Breast epithelium (tissue), 4 donors: ENCODE measurements around the gene TNNI2. TPM values are rescaled to one million over a fixed set of nuclear protein-coding genes. Genes with fewer than 3 reads are reported as not detected.

ENCODE experiments used
- DNase-seq, 2 donors: peaks; one replicate each; pipeline ENCODE4 v3.0.0-alpha.2; 2019; ENCODE audit warnings: low spot score in 2 of 2
- H3K27ac ChIP-seq, 2 donors: fragments of 200-600 bp; sonication (generic) in 1 of 2; one replicate each; pipeline ENCODE4 v1.5.1; 2016 to 2019; ENCODE audit warnings: mild to moderate bottlenecking in 1 of 2
- H3K27me3 ChIP-seq, 2 donors: fragments of 200-600 bp; sonication (generic) in 1 of 2; one replicate each; pipeline versions ENCODE4 v1.5.1 to v1.6.0; 2017 to 2019; ENCODE audit warnings: control low read depth in 1 of 2, mild to moderate bottlenecking in 1 of 2
- H3K36me3 ChIP-seq: fragments of 200-600 bp; one replicate; pipeline ENCODE4 v1.5.1; 2019
- H3K4me1 ChIP-seq, 2 donors: fragments of 200-600 bp; sonication (generic); one replicate each; pipeline ENCODE4 v1.5.1; 2016 to 2019; ENCODE audit warnings: control low read depth in 1 of 2
- H3K4me3 ChIP-seq, 3 donors: fragments of 200-600 bp; sonication (generic); 1 replicate in 2 of 3; 2 replicates in 1 of 3; pipeline ENCODE4 v1.5.1; 2016 to 2019; ENCODE audit warnings: mild to moderate bottlenecking in 3 of 3, moderate library complexity in 2 of 3
- H3K9me3 ChIP-seq, 2 donors: fragments of 200-600 bp; sonication (generic) in 1 of 2; one replicate each; pipeline ENCODE4 v1.5.1; 2016 to 2019; ENCODE audit warnings: control low read depth in 1 of 2
- POLR2A ChIP-seq: fragments of 450-650 bp; IDR thresholded peaks from one replicate; pipeline ENCODE4 v1.6.1; 2016; ENCODE audit warnings: antibody characterized with exemption, mild to moderate bottlenecking, moderate library complexity
- POLR2AphosphoS5 ChIP-seq, 3 donors: sonication (generic); formaldehyde crosslinking; IDR thresholded peaks; one replicate each; pipeline ENCODE4 v1.6.1; 2017; ENCODE audit warnings: antibody characterized with exemption in 3 of 3
- intact Hi-C: fragments of 100-400 bp; cut with DNase I; formaldehyde crosslinking; loops from one replicate; pipeline ENCODE4 v1.15.1; 2023; ENCODE audit warnings: low total_unique reads
- total RNA-seq, 3 donors: library from RNA; depleted of rRNA; stranded (reverse); fragments of >200 nt; gene quantifications; one replicate each; pipeline ENCODE4 v1.1.0, GENCODE V29; 2016
- TF ChIP-seq, protein P1 (sequence below), 3 donors: fragments of 450-650 bp; IDR thresholded peaks; one replicate each; pipeline ENCODE4 v1.5.1; 2016 to 2017; ENCODE audit warnings: antibody characterized with exemption in 3 of 3, mild to moderate bottlenecking in 3 of 3, moderate library complexity in 3 of 3

TNNI2 gene
- total RNA-seq, 3 donors from 2014 or later, result 1.6 to 5.6 TPM; not detected in 1

- DNase-seq, result no peak
- peaks cover 10 to 33% of the 10 kb centered on the region in 2 donors for H3K4me1 ChIP-seq
- TF ChIP-seq POLR2AphosphoS5 (IDR thresholded peaks at IDR 0.05) (no peak), POLR2A (no peak)
- TF ChIP-seq, protein P1, sequence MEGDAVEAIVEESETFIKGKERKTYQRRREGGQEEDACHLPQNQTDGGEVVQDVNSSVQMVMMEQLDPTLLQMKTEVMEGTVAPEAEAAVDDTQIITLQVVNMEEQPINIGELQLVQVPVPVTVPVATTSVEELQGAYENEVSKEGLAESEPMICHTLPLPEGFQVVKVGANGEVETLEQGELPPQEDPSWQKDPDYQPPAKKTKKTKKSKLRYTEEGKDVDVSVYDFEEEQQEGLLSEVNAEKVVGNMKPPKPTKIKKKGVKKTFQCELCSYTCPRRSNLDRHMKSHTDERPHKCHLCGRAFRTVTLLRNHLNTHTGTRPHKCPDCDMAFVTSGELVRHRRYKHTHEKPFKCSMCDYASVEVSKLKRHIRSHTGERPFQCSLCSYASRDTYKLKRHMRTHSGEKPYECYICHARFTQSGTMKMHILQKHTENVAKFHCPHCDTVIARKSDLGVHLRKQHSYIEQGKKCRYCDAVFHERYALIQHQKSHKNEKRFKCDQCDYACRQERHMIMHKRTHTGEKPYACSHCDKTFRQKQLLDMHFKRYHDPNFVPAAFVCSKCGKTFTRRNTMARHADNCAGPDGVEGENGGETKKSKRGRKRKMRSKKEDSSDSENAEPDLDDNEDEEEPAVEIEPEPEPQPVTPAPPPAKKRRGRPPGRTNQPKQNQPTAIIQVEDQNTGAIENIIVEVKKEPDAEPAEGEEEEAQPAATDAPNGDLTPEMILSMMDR (IDR thresholded peaks at IDR 0.05), result no peak
- intact Hi-C loops, result loop anchor here (2.0 to 10.0 kb wide), 2 partner anchors 140 to 322 kb away; no protein-coding TSS in a partner anchor
- no peaks in the 10 kb centered on the region for H3K27me3 ChIP-seq
- H3K9me3 ChIP-seq, result no peaks in the 10 kb centered on the region
- no peaks in the 10 kb centered on the region for H3K36me3 ChIP-seq
- H3K4me3 ChIP-seq, result peak overlapping the region in 2 of 3 donors; percentile 9 to 23
- peak overlapping the region; percentile 70 to 85 for H3K27ac ChIP-seq
These were observed 5.9 kb upstream of the TNNI2 start for GRCh38 chr11:1832920-1833295.

DNA sequence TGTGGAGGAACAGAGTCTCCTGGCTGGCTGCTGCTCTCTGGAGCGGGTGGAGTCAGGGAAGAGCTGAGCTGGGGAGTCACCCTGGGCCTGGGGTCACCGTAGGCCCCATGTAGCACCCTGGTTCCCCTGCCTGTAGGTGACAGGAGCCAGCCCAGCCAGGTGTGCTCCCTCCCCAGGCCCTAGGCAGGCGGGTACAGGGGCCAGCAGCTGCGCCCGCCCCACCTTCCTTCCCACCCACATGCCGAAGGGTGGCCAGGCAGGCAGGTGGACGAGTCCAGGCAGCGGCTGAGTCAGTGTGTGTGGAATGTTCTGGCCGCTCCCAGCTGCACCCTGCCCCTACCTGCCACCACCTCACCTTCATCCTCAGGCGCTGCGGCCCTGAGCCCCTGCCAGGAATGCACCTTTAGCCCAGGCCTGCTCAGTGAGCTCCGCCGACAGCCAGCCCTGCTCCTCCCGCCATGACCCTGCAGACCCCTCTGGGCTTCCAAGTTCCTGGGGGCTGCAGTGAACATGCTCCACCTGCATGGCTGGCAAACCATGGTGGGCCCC lies 4.6 kb upstream of the TNNI2 start:
- H3K9me3 ChIP-seq, result no peaks in the 10 kb centered on the region
- DNase-seq, result peak; percentile 93 to 98
- H3K4me3 ChIP-seq, result peak overlapping the region in 1 of 3 donors; percentile 29
- peak overlapping the region; percentile 70 to 85 for H3K27ac ChIP-seq
- TF ChIP-seq POLR2AphosphoS5 (IDR thresholded peaks at IDR 0.05), result peak; percentile 52 to 76 (median 58)
- no peak for TF ChIP-seq POLR2A
- TF ChIP-seq, protein P1 (IDR thresholded peaks at IDR 0.05), result peak in 1 of 3 donors; percentile 17
- H3K36me3 ChIP-seq, result no peaks in the 10 kb centered on the region
- H3K27me3 ChIP-seq, result no peaks in the 10 kb centered on the region
- H3K4me1 ChIP-seq, result peaks cover 10 to 24% of the 10 kb centered on the region in 2 donors
- intact Hi-C loops, result loop anchor here (10.0 kb wide), 1 partner anchor 321 kb away; no protein-coding TSS in a partner anchor

DNA sequence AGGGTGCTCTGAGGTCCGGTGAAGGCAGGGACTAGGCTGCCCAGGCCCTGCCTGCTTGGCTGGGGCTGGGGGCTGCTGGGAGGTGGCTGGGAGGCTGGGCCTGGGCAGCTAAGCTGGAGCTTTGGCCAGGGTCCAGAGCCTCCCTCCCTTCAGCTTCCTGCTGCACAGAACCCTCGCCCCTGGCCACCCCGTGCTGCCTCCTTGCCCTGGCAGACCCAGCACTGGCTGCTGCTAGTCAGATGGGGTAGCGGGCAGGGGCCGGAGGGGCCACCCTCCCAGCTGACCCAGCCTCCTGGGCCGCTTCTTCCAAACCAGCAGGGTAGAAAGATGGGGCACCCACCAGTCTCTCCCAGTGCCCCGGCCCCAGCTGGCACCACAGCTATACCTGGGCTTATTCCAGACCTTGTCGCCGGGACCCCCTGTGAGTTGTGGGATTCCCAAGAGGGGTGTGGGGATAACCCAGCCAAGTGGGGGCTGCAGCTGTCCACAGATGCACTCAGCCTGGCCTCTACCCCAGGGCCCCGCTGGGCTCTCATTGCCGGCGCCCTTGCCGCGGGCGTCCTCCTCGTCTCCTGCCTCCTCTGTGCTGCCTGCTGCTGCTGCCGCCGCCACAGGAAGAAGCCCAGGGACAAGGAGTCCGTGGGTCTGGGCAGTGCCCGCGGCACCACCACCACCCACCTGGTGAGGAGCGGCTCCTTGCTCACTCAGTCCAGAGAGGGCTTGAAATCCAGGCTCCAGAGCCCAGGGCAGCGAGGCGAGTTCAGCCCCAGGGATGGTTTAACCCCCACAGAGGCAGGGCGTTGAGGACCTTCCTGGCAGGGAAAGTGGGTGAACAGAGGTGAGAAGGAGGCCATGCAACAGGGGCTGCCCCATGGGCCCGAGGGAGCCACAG lies 3.8 kb upstream of the TNNI2 start, which contains the start of gene SYT8:
Gene SYT8, plus strand, starts transcription at position 212 of the 892 bp plus-strand sequence. Its CDS starts 116 bp downstream, at position 328.
- peaks cover 10 to 24% of the 10 kb centered on the region in 2 donors for H3K4me1 ChIP-seq
- H3K27ac ChIP-seq, result peak within 1 kb of the TSS; percentile 70 to 85
- no peaks in the 10 kb centered on the region for H3K36me3 ChIP-seq
- no peaks in the 10 kb centered on the region for H3K27me3 ChIP-seq
- intact Hi-C loops, result loop anchor here (10.0 kb wide), 1 partner anchor 320 kb away; no protein-coding TSS in a partner anchor
- no peak for DNase-seq
- H3K9me3 ChIP-seq, result no peaks in the 10 kb centered on the region
- TF ChIP-seq POLR2AphosphoS5 (IDR thresholded peaks at IDR 0.05) (no peak), POLR2A (no peak)
- TF ChIP-seq, protein P1 (IDR thresholded peaks at IDR 0.05), result no peak
- peak within 1 kb of the TSS in 2 of 3 donors; percentile 18 to 29 for H3K4me3 ChIP-seq

DNA sequence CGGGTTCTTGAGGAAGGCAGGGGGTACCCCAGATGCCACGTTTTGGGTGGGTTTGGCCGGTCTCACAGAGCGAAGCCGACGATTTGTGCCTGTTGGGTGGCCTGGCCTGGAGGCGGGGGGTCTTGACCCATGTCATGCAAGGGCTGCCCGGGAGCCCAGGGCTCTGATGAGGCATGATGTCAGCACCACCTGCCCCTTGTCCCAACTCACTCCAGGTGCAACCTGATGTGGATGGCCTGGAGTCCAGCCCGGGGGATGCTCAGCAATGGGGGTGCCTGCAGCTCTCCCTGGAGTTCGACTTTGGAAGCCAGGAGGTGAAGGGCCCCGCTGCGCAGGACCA lies 3.1 kb upstream of the TNNI2 start:
- no peak for DNase-seq
- H3K9me3 ChIP-seq, result no peaks in the 10 kb centered on the region
- H3K27me3 ChIP-seq, result no peaks in the 10 kb centered on the region
- TF ChIP-seq, protein P1 (IDR thresholded peaks at IDR 0.05), result no peak
- no peak for TF ChIP-seq POLR2A
- intact Hi-C loops, result loop anchor here (10.0 kb wide), 1 partner anchor 319 kb away; no protein-coding TSS in a partner anchor
- peak overlapping the region; percentile 67 to 85 for H3K27ac ChIP-seq
- H3K4me1 ChIP-seq, result peaks cover 10 to 20% of the 10 kb centered on the region in 2 donors
- peak overlapping the region in 1 of 3 donors; percentile 18 for H3K4me3 ChIP-seq
- no peaks in the 10 kb centered on the region for H3K36me3 ChIP-seq
